Esophagus muscularis mucosa (tissue), 4 donors: ENCODE data around the gene PKP4. TPM values are rescaled to one million over a fixed set of nuclear protein-coding genes. Genes with fewer than 3 reads are reported as not detected.

Experiments used
- DNase-seq: peaks from one replicate; pipeline ENCODE4 v3.0.0-alpha.2; 2017; ENCODE audit errors: extremely low spot score
- H3K27ac ChIP-seq, 4 donors: fragments of 200-600 bp; sonication (generic); replicated peaks in 1 of 4; 1 replicate in 3 of 4; 2 replicates in 1 of 4; pipeline ENCODE4 v1.5.1; 2016 to 2019; ENCODE audit warnings: mild to moderate bottlenecking in 1 of 4
- H3K27me3 ChIP-seq, 4 donors: fragments of 200-600 bp; sonication (generic); one replicate each; pipeline versions ENCODE4 v1.5.1 to v1.6.0; 2016 to 2019
- H3K36me3 ChIP-seq, 4 donors: fragments of 200-600 bp; sonication (generic); one replicate each; pipeline ENCODE4 v1.5.1; 2016 to 2019
- H3K4me1 ChIP-seq, 4 donors: fragments of 200-600 bp; sonication (generic); one replicate each; pipeline ENCODE4 v1.5.1; 2016 to 2019
- H3K4me3 ChIP-seq, 4 donors: fragments of 200-600 bp; sonication (generic); 1 replicate in 2 of 4; 2 replicates in 2 of 4; pipeline ENCODE4 v1.5.1; 2016 to 2019; ENCODE audit warnings: mild to moderate bottlenecking in 4 of 4, moderate library complexity in 1 of 4
- H3K9me3 ChIP-seq, 4 donors: fragments of 200-600 bp; sonication (generic); 1 replicate in 3 of 4; 2 replicates in 1 of 4; pipeline ENCODE4 v1.5.1; 2016 to 2019
- EP300 ChIP-seq: sonication (generic); formaldehyde crosslinking; IDR thresholded peaks from one replicate; pipeline ENCODE4 v1.6.1; 2017; ENCODE audit warnings: antibody characterized with exemption
- POLR2A ChIP-seq: fragments of 450-650 bp; IDR thresholded peaks from one replicate; pipeline ENCODE4 v1.6.1; 2017; ENCODE audit warnings: antibody characterized with exemption, moderate library complexity, mild to moderate bottlenecking, low read depth
- POLR2AphosphoS5 ChIP-seq, 2 donors: sonication (generic); formaldehyde crosslinking; IDR thresholded peaks; one replicate each; pipeline ENCODE4 v1.6.1; 2017; ENCODE audit warnings: antibody characterized with exemption in 2 of 2
- WGBS: methylation state at CpG from one replicate; pipeline ENCODE4 v1.1.5; 2018; 5-methylcytosine and 5-hydroxymethylcytosine counted together
- intact Hi-C: fragments of 100-400 bp; cut with DNase I; formaldehyde crosslinking; loops from one replicate; pipeline ENCODE4 v1.15.1; 2023
- total RNA-seq, 4 donors: library from RNA; depleted of rRNA; stranded (reverse); fragments of >200 nt; gene quantifications; one replicate each; pipeline versions ENCODE4 v1.1.0 to v1.2.1, GENCODE V29; 2016
- TF ChIP-seq, protein P1 (sequence below), 3 experiments: fragments of 200-600 bp in 2 of 3; fragments of 450-650 bp in 1 of 3; sonication (generic) in 2 of 3; IDR thresholded peaks; one replicate each; pipeline ENCODE4 v1.5.1; 2017 to 2019; ENCODE audit warnings: antibody characterized with exemption in 3 of 3, mild to moderate bottlenecking in 2 of 3, moderate library complexity in 1 of 3

Gene PKP4
- total RNA-seq, 4 donors from 2014 or later = 79.7 to 131 (median 93.0) TPM

DNA sequence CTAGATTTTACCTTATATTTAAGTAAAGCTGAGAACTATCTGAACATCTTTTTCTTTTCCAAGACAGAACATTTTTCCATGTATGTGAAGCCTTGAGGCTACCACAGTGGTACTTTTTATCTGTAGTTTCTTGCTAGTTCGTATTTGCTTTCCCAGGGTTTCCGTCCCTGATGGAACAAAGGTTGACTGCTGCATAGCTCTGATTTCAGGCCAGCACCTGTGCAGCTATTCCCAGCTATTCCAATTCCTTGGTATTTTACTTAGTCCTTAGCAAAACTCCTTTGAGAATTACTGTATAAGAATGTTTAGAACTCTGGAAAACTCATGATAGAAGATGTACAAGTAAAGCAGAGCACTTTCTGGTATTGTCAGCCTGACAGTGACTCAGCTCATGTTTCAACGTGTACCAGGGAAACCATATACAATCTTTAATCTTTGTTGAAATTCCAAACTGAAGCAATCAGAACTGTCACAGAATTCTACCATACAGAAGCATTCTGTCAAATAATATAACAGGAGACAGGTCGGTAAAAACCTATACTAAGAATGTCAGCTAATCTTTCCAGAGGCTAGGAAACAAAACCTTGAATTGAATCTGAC lies 162.2 kb downstream of the PKP4 start:
- Histone ChIP-seq H3K27me3 (no peaks in the 10 kb centered on the region), H3K27ac (no peak overlapping the region), H3K36me3 (peaks cover 15 to 38% (median 26%) of the 10 kb centered on the region in 4 donors), H3K4me3 (no peak overlapping the region), H3K9me3 (no peaks in the 10 kb centered on the region), H3K4me1 (no peaks in the 10 kb centered on the region)
- 74% methylated on average over 4 of the region's 4 CpGs for WGBS
- no peak for DNase-seq
- intact Hi-C loops = no loop called here
- no peak for TF ChIP-seq POLR2AphosphoS5 (IDR thresholded peaks at IDR 0.05)
- TF ChIP-seq POLR2A = no peak
- TF ChIP-seq, protein P1, sequence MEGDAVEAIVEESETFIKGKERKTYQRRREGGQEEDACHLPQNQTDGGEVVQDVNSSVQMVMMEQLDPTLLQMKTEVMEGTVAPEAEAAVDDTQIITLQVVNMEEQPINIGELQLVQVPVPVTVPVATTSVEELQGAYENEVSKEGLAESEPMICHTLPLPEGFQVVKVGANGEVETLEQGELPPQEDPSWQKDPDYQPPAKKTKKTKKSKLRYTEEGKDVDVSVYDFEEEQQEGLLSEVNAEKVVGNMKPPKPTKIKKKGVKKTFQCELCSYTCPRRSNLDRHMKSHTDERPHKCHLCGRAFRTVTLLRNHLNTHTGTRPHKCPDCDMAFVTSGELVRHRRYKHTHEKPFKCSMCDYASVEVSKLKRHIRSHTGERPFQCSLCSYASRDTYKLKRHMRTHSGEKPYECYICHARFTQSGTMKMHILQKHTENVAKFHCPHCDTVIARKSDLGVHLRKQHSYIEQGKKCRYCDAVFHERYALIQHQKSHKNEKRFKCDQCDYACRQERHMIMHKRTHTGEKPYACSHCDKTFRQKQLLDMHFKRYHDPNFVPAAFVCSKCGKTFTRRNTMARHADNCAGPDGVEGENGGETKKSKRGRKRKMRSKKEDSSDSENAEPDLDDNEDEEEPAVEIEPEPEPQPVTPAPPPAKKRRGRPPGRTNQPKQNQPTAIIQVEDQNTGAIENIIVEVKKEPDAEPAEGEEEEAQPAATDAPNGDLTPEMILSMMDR (IDR thresholded peaks at IDR 0.05) = no peak
- TF ChIP-seq EP300 = no peak

- intact Hi-C loops = no loop called here
- 94% methylated on average over 2 of the region's 2 CpGs for WGBS
Measured at GRCh38 chr2:158619496-158619895, 162.7 kb downstream of the PKP4 start.

GRCh38 chr2:158620656-158621055 lies 163.9 kb downstream of the PKP4 start:
- 66% methylated on average over 2 of the region's 2 CpGs for WGBS
- DNase-seq = no peak
- intact Hi-C loops = no loop called here

More at GRCh38 chr2:158619496-158619895, 162.7 kb downstream of the PKP4 start:
- H3K4me3 ChIP-seq = no peak overlapping the region
- no peaks in the 10 kb centered on the region for H3K4me1 ChIP-seq
- TF ChIP-seq POLR2A = no peak
- no peak for TF ChIP-seq POLR2AphosphoS5 (IDR thresholded peaks at IDR 0.05)
- TF ChIP-seq, protein P1 (IDR thresholded peaks at IDR 0.05) = no peak
- no peak for TF ChIP-seq EP300
- peaks cover 15 to 43% (median 30%) of the 10 kb centered on the region in 4 donors for H3K36me3 ChIP-seq
- no peaks in the 10 kb centered on the region for H3K9me3 ChIP-seq
- no peak for DNase-seq
- H3K27me3 ChIP-seq = no peaks in the 10 kb centered on the region
- no peak overlapping the region for H3K27ac ChIP-seq

GRCh38 chr2:158624071-158624667 lies 167.4 kb downstream of the PKP4 start:
- intact Hi-C loops = no loop called here
- no peaks in the 10 kb centered on the region for H3K27me3 ChIP-seq

More at GRCh38 chr2:158620656-158621055, 163.9 kb downstream of the PKP4 start:
- Histone ChIP-seq H3K27me3 (no peaks in the 10 kb centered on the region), H3K9me3 (no peaks in the 10 kb centered on the region), H3K4me1 (no peaks in the 10 kb centered on the region), H3K36me3 (peaks cover 26 to 54% (median 38%) of the 10 kb centered on the region in 4 donors), H3K27ac (no peak overlapping the region), H3K4me3 (no peak overlapping the region)
- TF ChIP-seq, protein P1 (IDR thresholded peaks at IDR 0.05) = no peak
- TF ChIP-seq POLR2A (no peak), EP300 (no peak), POLR2AphosphoS5 (IDR thresholded peaks at IDR 0.05) (no peak)

More at GRCh38 chr2:158624071-158624667, 167.4 kb downstream of the PKP4 start:
- peaks cover 19 to 56% (median 38%) of the 10 kb centered on the region in 4 donors for H3K36me3 ChIP-seq
- no peak for DNase-seq
- H3K9me3 ChIP-seq = no peaks in the 10 kb centered on the region
- no peak overlapping the region for H3K27ac ChIP-seq
- WGBS = 94% methylated on average over 3 of the region's 3 CpGs
- H3K4me1 ChIP-seq = no peaks in the 10 kb centered on the region
- no peak for TF ChIP-seq POLR2A
- TF ChIP-seq POLR2AphosphoS5 (IDR thresholded peaks at IDR 0.05) = no peak
- TF ChIP-seq, protein P1 (IDR thresholded peaks at IDR 0.05) = no peak
- no peak for TF ChIP-seq EP300
- H3K4me3 ChIP-seq = no peak overlapping the region
